Astrocyte (in vitro differentiated cells and primary cell): ENCODE data around the gene ATP5MC3. TPM values are rescaled to one million over a fixed set of nuclear protein-coding genes. Genes with fewer than 3 reads are reported as not detected.

Source experiments
- microRNA-seq: library from miRNA; unstranded; fragments of <30 nt; microRNA quantifications from one replicate; pipeline ENCODE4 v1.2.0, GENCODE V29; 2020
- total RNA-seq: library from RNA; stranded (reverse); gene quantifications from 2 replicates; pipeline ENCODE4 v1.2.1, GENCODE V29; 2021

ATP5MC3 gene
- total RNA-seq, 1 donor from 2014 or later: 289 TPM

Small RNA genes within 50 kb of the gene (microRNA-seq; reads per million reads assigned to microRNA genes)
- 12.6 reads per million, percentile 40 among the genes with 10 or more reads in this experiment for gene MIR933

Other genes starting within 250 kb of the ATP5MC3 start
- gene CHN1, start 176.3 kb downstream of the ATP5MC3 start, total RNA-seq: 23.9 and 28.8 TPM in 2 replicates
- gene ATF2, start 13.5 kb downstream of the ATP5MC3 start, total RNA-seq: 54.7 and 55.8 TPM in 2 replicates